T-cell (primary cell): Measurements from ENCODE around the gene MBP. TPM values are rescaled to one million over a fixed set of nuclear protein-coding genes. Genes with fewer than 3 reads are reported as not detected.

Experiments
- ATAC-seq, 4 experiments: fragments of 200-7000 bp in 3 of 4; fragments of 150-1000 bp in 1 of 4; cut with Tn5 transposase; replicated peaks in 1 of 4; 1 replicate in 3 of 4; 2 replicates in 1 of 4; pipeline ENCODE4 v1.10.0; 2021; ENCODE audit warnings: moderate library complexity in 3 of 4, mild to moderate bottlenecking in 2 of 4, moderate number of reproducible peaks in 1 of 4
- CTCF ChIA-PET, 2 donors: fragments of 300-600 bp; sonication (Branson Sonifier 250); formaldehyde crosslinking; loops; one replicate each; lab custom pipeline; 2022; ENCODE audit warnings: antibody characterized with exemption in 2 of 2; lab: Charles Lee
- POLR2A ChIA-PET, 2 donors: fragments of 300-600 bp; sonication (Branson Sonifier 250); formaldehyde crosslinking; loops; one replicate each; lab custom pipeline; 2022; ENCODE audit warnings: antibody characterized with exemption in 2 of 2; lab: Charles Lee
- DNase-seq, 35 experiments: peaks; one replicate each; pipeline versions ENCODE4 v3.0.0 to v3.0.0-alpha.2; 2013 to 2023
- H3K27ac ChIP-seq: one replicate; pipeline ENCODE4 v1.5.1; 2013; ENCODE audit warnings: low read length
- H3K27me3 ChIP-seq, 2 experiments: replicated peaks in 1 of 2; 1 replicate in 1 of 2; 2 replicates in 1 of 2; pipeline versions ENCODE4 v1.6.1 to v1.7.0; 2013; ENCODE audit warnings: low read length in 1 of 2, mixed read lengths in 1 of 2; ENCODE audit not compliant: control insufficient read depth in 2 of 2, insufficient read depth in 2 of 2; ENCODE audit errors: extremely low read depth in 1 of 2
- H3K36me3 ChIP-seq, 2 donors: 1 replicate in 1 of 2; 2 replicates in 1 of 2; pipeline versions ENCODE4 v1.6.1 to v1.7.0; 2013; ENCODE audit warnings: low read length in 1 of 2; ENCODE audit not compliant: control insufficient read depth in 2 of 2, insufficient read depth in 1 of 2; ENCODE audit errors: extremely low read depth in 1 of 2
- H3K4me1 ChIP-seq, 2 experiments: 1 replicate in 1 of 2; 2 replicates in 1 of 2; pipeline versions ENCODE4 v1.6.1 to v1.7.0; 2013; ENCODE audit warnings: low read length in 2 of 2, mixed read lengths in 1 of 2; ENCODE audit not compliant: insufficient read depth in 2 of 2, control insufficient read depth in 1 of 2; ENCODE audit errors: extremely low read depth in 1 of 2
- H3K4me3 ChIP-seq, 2 donors: 1 replicate in 1 of 2; 2 replicates in 1 of 2; pipeline versions ENCODE4 v1.5.1 to v1.7.0; 2013; ENCODE audit warnings: mild to moderate bottlenecking in 2 of 2, low read length in 1 of 2, moderate library complexity in 1 of 2; ENCODE audit not compliant: control insufficient read depth in 1 of 2; ENCODE audit errors: extremely low read depth in 1 of 2
- H3K9me3 ChIP-seq: 2 replicates; pipeline ENCODE4 v1.7.0; 2013
- H3K27ac Mint-ChIP-seq, 2 donors: one replicate each; pipeline ENCODE4 v1.8.0; 2020 to 2021; ENCODE audit warnings: mild to moderate bottlenecking in 2 of 2, mixed read lengths in 2 of 2
- H3K27me3 Mint-ChIP-seq, 2 donors: one replicate each; pipeline ENCODE4 v1.8.0; 2021 to 2022; ENCODE audit warnings: mixed read lengths in 2 of 2
- H3K36me3 Mint-ChIP-seq: one replicate; pipeline ENCODE4 v1.8.0; 2021; ENCODE audit warnings: mixed read lengths
- H3K4me1 Mint-ChIP-seq, 3 donors: one replicate each; pipeline ENCODE4 v1.8.0; 2020 to 2022; ENCODE audit warnings: mixed read lengths in 3 of 3, mild to moderate bottlenecking in 1 of 3
- H3K4me3 Mint-ChIP-seq, 3 donors: one replicate each; pipeline ENCODE4 v1.8.0; 2020 to 2022; ENCODE audit warnings: mild to moderate bottlenecking in 3 of 3, mixed read lengths in 3 of 3, moderate library complexity in 3 of 3
- H3K9me3 Mint-ChIP-seq, 3 donors: one replicate each; pipeline ENCODE4 v1.8.0; 2020 to 2022; ENCODE audit warnings: mixed read lengths in 3 of 3
- WGBS: methylation state at CpG from one replicate; pipeline ENCODE4 v1.1.5; 2013; ENCODE audit warnings: missing lambda C conversion rate; ENCODE audit not compliant: insufficient coverage; 5-methylcytosine and 5-hydroxymethylcytosine counted together
- total RNA-seq, 35 experiments: library from RNA in 6 of 35; stranded (reverse) in 6 of 35; fragments of 120-200 nt in 1 of 35; gene quantifications; one replicate each; pipeline versions ENCODE4 v1.2.1 to v1.2.4 and lab custom pipeline; 2013 to 2026

The MBP gene
- total RNA-seq, 5 donors from 2014 or later (not counting 1 experiment from before 2014, with no cell fraction given): 114 to 185 (median 152) TPM

GRCh38 chr18:76943542-76944339, 188.8 kb downstream of the MBP start:
- peaks cover 0 to 8% (median 2%) of the 10 kb centered on the region in 3 donors for H3K9me3 Mint-ChIP-seq
- H3K4me3 ChIP-seq: no peak overlapping the region
- no peak overlapping the region for H3K27ac ChIP-seq
- H3K36me3 ChIP-seq: peaks cover 6 to 26% of the 10 kb centered on the region in 2 donors
- H3K4me1 ChIP-seq: peaks cover 3 to 12% of the 10 kb centered on the region in 2 experiments
- DNase-seq: no peak
- CTCF ChIA-PET: no interaction called here
- POLR2A ChIA-PET: no interaction called here
- no peak for ATAC-seq
- H3K27me3 Mint-ChIP-seq: no peaks in the 10 kb centered on the region
- H3K36me3 Mint-ChIP-seq: peaks cover 62% of the 10 kb centered on the region
- no peak overlapping the region for H3K4me3 Mint-ChIP-seq
- WGBS: 100% methylated on average over 2 of the region's 6 CpGs
- no peak overlapping the region for H3K27ac Mint-ChIP-seq
- H3K27me3 ChIP-seq: no peaks in the 10 kb centered on the region
- H3K9me3 ChIP-seq: no peaks in the 10 kb centered on the region
- H3K4me1 Mint-ChIP-seq: peaks cover 16 to 26% (median 23%) of the 10 kb centered on the region in 3 donors

GRCh38 chr18:76941284-76941683, 191.3 kb downstream of the MBP start:
- POLR2A ChIA-PET: no interaction called here

GRCh38 chr18:76938619-76939018, 194.0 kb downstream of the MBP start:
- DNase-seq (no peak), ATAC-seq (no peak)
- ChIA-PET CTCF (no interaction called here), POLR2A (no interaction called here)
- Histone ChIP-seq H3K27ac (no peak overlapping the region), H3K36me3 (peaks cover 25 to 52% of the 10 kb centered on the region in 2 donors), H3K9me3 (no peaks in the 10 kb centered on the region), H3K4me3 (no peak overlapping the region), H3K27me3 (no peaks in the 10 kb centered on the region), H3K4me1 (no peaks in the 10 kb centered on the region)
- H3K4me3 Mint-ChIP-seq: no peak overlapping the region
- no peaks in the 10 kb centered on the region for H3K4me1 Mint-ChIP-seq
- 97% methylated on average over 8 of the region's 12 CpGs for WGBS
- H3K36me3 Mint-ChIP-seq: peaks cover 58% of the 10 kb centered on the region
- no peak overlapping the region for H3K27ac Mint-ChIP-seq
- H3K9me3 Mint-ChIP-seq: no peaks in the 10 kb centered on the region
- no peaks in the 10 kb centered on the region for H3K27me3 Mint-ChIP-seq

More at GRCh38 chr18:76941284-76941683, 191.3 kb downstream of the MBP start:
- peaks cover 0 to 5% (median 2%) of the 10 kb centered on the region in 3 donors for H3K4me1 Mint-ChIP-seq
- Histone ChIP-seq H3K36me3 (peaks cover 16 to 41% of the 10 kb centered on the region in 2 donors), H3K27ac (no peak overlapping the region), H3K4me3 (no peak overlapping the region), H3K9me3 (no peaks in the 10 kb centered on the region), H3K27me3 (no peaks in the 10 kb centered on the region), H3K4me1 (no peaks in the 10 kb centered on the region)
- H3K9me3 Mint-ChIP-seq: peaks cover 0 to 8% (median 2%) of the 10 kb centered on the region in 3 donors
- peaks cover 59% of the 10 kb centered on the region for H3K36me3 Mint-ChIP-seq
- ATAC-seq (no peak), DNase-seq (no peak)
- H3K27ac Mint-ChIP-seq: no peak overlapping the region
- no peak overlapping the region for H3K4me3 Mint-ChIP-seq
- CTCF ChIA-PET: no interaction called here
- WGBS: 100% methylated on average over 1 of the region's 9 CpGs
- H3K27me3 Mint-ChIP-seq: no peaks in the 10 kb centered on the region

- Mint-ChIP-seq H3K36me3 (peaks cover 57% of the 10 kb centered on the region), H3K27ac (no peak overlapping the region), H3K27me3 (no peaks in the 10 kb centered on the region), H3K4me1 (no peaks in the 10 kb centered on the region), H3K9me3 (no peaks in the 10 kb centered on the region), H3K4me3 (no peak overlapping the region)
- H3K36me3 ChIP-seq: peaks cover 25 to 52% of the 10 kb centered on the region in 2 donors
- WGBS: no CpG with 5 or more reads among the region's 1 CpG
- no peaks in the 10 kb centered on the region for H3K27me3 ChIP-seq
- ChIA-PET CTCF (interaction anchor here in 1 of 2 donors (0.7 to 0.9 kb wide), 2 partner anchors 15 to 128 kb away, joined by 3 read pairs; no protein-coding TSS in a partner anchor), POLR2A (no interaction called here)
- H3K9me3 ChIP-seq: no peaks in the 10 kb centered on the region
- H3K4me3 ChIP-seq: no peak overlapping the region
- H3K4me1 ChIP-seq: no peaks in the 10 kb centered on the region
- DNase-seq (no peak), ATAC-seq (no peak)
- H3K27ac ChIP-seq: no peak overlapping the region
Measured at GRCh38 chr18:76937597-76937996, 195.0 kb downstream of the MBP start.

GRCh38 chr18:76936877-76937276, 195.7 kb downstream of the MBP start:
- DNase-seq (no peak), ATAC-seq (no peak)
- no peaks in the 10 kb centered on the region for H3K4me1 Mint-ChIP-seq
- Histone ChIP-seq H3K36me3 (peaks cover 25 to 56% of the 10 kb centered on the region in 2 donors), H3K4me1 (no peaks in the 10 kb centered on the region), H3K9me3 (no peaks in the 10 kb centered on the region), H3K27me3 (no peaks in the 10 kb centered on the region), H3K4me3 (no peak overlapping the region), H3K27ac (no peak overlapping the region)
- 97% methylated on average over 11 of the region's 11 CpGs for WGBS
- ChIA-PET POLR2A (no interaction called here), CTCF (no interaction called here)
- no peak overlapping the region for H3K27ac Mint-ChIP-seq
- no peak overlapping the region for H3K4me3 Mint-ChIP-seq
- H3K27me3 Mint-ChIP-seq: no peaks in the 10 kb centered on the region
- no peaks in the 10 kb centered on the region for H3K9me3 Mint-ChIP-seq
- peaks cover 61% of the 10 kb centered on the region for H3K36me3 Mint-ChIP-seq

- 96% methylated on average over 18 of the region's 18 CpGs for WGBS
- H3K9me3 Mint-ChIP-seq: no peaks in the 10 kb centered on the region
- peaks cover 19 to 54% of the 10 kb centered on the region in 2 donors for H3K36me3 ChIP-seq
- H3K9me3 ChIP-seq: no peaks in the 10 kb centered on the region
- H3K4me1 ChIP-seq: no peaks in the 10 kb centered on the region
- H3K4me3 ChIP-seq: no peak overlapping the region
- H3K27ac Mint-ChIP-seq: no peak overlapping the region
- peaks cover 68% of the 10 kb centered on the region for H3K36me3 Mint-ChIP-seq
- no peaks in the 10 kb centered on the region for H3K27me3 ChIP-seq
- H3K4me3 Mint-ChIP-seq: no peak overlapping the region
- ATAC-seq: no peak
- H3K4me1 Mint-ChIP-seq: no peaks in the 10 kb centered on the region
- DNase-seq: no peak
- CTCF ChIA-PET: no interaction called here
- H3K27ac ChIP-seq: no peak overlapping the region
- no peaks in the 10 kb centered on the region for H3K27me3 Mint-ChIP-seq
- POLR2A ChIA-PET: no interaction called here
Measured at GRCh38 chr18:76935722-76936337, 196.8 kb downstream of the MBP start.
